HG02870 (cell line): ENCODE results near the gene WDFY4.
"Not testable (repeated sequence)": the region's sequence is repeated elsewhere in the genome, so short reads cannot be mapped to it uniquely, and the experiment has no call there.

Experiments
- ATAC-seq: cut with Tn5 transposase; IDR thresholded peaks from one replicate; pipeline ENCODE4 v1.9.1; 2021; ENCODE audit warnings: mild to moderate bottlenecking, moderate library complexity; ENCODE audit not compliant: unreplicated experiment

The WDFY4 gene

DNA sequence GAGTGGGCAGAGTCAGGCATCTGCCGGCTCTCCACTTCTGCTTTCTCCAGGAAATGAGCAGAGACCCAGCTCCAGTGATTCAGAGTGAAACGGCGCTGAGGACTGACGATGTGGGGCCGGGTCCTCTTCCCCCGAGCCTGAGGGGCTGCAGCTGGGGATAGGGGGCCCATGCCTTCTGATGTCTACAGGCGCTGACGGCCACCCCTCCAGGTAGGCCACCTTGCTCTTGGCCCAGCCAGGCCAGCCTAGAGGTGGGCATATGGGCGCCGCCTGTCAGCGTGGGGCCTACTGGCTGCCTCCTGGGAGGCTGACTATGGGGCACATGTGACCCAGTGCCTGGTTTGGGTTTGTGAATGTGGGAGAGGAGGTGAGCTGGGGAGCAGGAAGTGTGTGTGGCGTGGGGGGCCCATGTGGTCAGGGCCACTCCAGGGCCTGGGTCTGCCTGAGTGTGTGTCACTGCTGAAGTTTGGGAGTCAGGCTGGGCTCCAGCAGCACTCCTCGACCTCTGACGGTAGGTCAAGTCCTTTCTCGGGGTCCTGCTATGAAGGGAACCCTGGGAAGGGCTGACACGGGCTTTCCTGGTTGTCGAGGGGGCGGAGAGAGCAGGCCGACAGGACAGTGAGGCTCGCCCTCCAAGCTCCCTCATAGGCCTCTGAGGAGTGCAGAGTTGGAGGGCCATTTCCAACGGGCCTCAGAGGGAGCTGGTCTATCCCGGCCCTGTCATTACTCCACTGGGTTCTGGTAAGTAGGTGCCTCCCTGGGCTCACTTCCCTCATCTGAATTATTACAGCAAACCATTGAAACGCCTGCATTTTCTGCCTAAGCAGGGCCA lies at the start of gene WDFY4:
WDFY4 (plus strand) TSS at position 82 of the 832 bp plus-strand sequence. CDS start 24,860 bp downstream, outside the sequence.
- ATAC-seq = peak; percentile 71

DNA sequence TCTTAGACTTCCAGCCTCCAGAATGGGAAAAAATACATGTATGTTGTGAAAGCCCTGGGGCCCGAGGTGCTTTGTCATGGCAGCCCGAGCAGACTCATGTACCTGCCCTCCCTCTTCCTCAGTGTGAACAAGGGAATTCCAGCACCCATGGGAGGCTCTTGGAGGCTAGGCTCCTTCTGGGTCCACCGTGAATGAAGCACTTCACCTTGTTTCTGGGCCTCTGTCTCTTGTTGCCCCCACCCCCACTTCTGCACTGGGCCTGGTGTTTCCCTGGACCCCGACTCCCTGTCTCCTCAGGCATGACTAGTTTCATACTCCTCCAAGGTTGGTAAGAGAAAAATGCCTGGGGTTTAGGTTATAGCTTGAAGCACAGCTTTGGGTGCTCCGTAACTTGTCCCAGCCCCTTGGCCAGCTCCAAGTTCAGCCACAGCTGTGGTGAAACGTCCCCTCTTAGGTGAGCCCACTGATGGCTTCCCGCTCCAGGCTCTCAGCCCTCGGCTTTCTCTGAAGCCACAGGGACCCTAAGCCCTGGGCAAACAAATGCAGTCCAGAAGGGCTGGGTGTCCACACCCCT lies 49.6 kb upstream of the WDFY4 start:
- no peak for ATAC-seq

DNA sequence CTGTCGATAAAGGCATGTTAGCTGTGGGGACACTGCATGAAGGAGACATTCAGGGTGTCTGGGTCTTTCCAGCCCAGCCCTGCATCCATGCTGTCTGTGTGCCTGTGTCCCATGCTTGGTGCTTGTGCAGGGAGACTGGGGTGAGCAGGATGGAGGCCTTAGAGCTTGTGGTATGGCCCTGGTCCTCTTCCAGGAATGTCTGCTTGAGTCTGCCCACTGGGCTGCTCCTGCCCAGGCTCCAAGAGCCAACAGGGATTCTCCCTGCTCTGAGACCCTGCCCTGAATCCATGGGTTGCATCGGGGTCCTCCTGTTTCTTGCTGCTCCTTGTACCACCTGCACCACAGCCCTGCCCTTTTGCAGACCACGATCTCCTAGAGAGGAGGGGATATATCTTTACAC lies 48.4 kb upstream of the WDFY4 start:
- no peak for ATAC-seq

DNA sequence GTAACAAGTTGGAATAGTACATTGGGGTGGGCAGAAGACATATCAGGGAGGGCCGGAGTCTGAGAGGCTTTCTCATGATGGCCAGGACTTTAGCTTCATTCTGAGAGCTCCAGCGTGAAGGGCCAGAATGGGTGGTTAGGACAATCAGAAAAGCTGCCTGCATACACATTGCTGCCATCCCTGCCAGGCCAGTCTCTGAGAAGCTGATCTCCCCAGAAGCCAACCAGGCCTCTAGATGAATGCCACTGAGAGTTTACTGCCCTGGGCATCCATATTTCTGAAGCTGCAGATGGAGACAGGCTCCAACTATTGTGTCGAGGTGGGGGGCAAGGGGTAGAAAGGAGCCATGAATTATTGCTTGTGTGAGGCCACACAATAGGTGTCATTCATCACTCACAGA lies 47.8 kb upstream of the WDFY4 start:
- no peak for ATAC-seq

GRCh38 chr10:48638158-48638557 lies 46.5 kb upstream of the WDFY4 start:
- no peak for ATAC-seq

DNA sequence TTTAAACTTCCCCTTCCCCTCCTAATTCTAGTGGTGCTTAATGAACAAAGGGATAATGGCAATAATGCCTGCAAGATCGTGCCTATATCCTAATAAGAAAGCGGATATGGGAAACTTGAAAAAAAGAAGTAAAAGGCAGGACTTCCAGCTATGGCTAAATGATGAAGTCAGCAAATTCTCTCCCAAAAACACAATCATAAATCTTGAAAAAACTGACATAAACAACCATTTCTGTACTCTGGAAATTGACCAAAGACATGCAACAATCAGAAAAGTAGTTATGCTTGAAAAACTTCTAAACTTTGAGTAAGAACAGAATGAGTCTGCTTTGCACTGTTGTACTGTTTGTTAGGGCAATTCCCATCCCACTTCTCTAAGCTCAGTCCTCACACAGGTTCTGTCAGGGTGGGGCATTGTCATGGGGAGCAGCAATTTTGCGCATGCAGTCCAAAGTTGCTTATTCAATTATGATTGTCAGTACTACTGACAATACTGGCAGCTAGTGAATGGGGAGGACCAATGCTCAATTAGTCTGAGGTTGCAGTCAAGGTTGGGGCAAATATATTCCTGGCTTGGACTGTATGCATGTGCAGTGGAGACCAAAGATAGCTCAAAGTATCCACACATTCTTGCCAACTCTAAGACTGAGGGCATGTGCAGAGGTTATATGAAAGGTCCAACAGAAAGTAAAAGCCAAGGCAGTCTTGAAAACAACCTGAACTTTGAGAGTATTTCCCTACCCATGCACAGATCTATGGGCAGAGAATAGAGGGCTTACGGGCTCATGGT lies 45.7 kb upstream of the WDFY4 start:
- no peak for ATAC-seq

GRCh38 chr10:48639632-48640031 lies 45.0 kb upstream of the WDFY4 start:
- no peak for ATAC-seq

- no peak for ATAC-seq
These were observed 44.3 kb upstream of the WDFY4 start for GRCh38 chr10:48640326-48640725.

- not testable (repeated sequence) for ATAC-seq
These were observed 43.5 kb upstream of the WDFY4 start for GRCh38 chr10:48641099-48641690.

DNA sequence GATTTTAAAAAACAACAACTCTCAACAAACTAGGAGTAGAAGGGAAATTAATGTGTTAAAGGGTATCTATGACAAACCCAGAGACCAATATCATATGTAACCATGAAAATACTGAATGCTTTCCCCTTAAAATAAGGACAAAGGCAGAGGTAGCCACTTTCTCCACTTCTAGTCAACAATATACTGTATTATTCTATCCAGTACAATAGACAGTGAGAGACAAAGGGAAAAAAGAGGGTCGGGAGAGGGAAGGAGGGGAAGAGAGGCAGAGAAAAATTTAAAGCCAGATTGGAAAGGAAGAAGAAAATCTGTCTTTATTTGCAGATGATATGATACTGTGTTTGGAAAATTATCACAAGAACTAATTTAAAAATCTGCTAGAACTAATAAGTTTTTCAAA lies 39.1 kb upstream of the WDFY4 start:
- no peak for ATAC-seq

- not testable (repeated sequence) for ATAC-seq
These were observed 37.6 kb upstream of the WDFY4 start for GRCh38 chr10:48647073-48647472.

DNA sequence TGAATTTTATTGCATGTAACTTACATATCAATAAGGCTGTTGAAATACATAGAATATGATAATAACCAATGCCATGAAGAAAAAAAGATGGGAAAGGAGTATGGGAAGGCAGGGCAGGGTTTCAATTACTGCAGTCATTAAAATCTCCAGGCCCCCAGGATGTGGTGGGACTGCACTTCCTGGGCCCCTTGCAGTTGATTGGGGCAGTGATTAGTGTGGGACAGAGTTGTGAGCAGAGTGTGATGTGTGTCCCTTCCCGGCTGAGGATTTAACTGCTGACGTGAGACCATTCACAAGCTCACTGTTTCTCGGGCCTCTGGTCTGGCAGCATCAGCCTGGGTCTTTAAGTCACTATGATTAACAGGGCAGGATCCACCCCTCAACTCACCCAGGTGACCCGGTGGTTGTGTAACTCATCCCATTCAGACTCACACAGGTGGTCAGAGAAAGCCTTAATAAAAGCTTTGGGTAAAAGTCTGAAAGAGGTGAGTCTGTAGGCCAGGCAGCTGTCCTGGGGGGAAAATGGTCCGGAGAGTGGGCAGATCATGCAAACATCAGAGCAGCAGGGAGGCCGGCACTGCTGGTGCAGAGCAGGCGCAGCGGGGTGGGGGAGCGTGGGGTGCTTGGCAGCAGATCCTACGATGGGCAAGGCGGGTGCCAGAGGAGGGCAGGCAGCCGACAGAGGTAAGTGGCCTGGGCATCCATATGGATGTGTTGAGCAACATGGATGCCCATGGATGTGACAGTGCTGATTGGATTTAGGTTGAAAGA lies 36.3 kb upstream of the WDFY4 start:
- no peak for ATAC-seq

GRCh38 chr10:48649349-48649944 lies 35.2 kb upstream of the WDFY4 start:
- no peak for ATAC-seq

- no peak for ATAC-seq
These were observed 33.4 kb upstream of the WDFY4 start for GRCh38 chr10:48651293-48651692.

- ATAC-seq = no peak
These were observed 32.8 kb upstream of the WDFY4 start for GRCh38 chr10:48651839-48652238.

DNA sequence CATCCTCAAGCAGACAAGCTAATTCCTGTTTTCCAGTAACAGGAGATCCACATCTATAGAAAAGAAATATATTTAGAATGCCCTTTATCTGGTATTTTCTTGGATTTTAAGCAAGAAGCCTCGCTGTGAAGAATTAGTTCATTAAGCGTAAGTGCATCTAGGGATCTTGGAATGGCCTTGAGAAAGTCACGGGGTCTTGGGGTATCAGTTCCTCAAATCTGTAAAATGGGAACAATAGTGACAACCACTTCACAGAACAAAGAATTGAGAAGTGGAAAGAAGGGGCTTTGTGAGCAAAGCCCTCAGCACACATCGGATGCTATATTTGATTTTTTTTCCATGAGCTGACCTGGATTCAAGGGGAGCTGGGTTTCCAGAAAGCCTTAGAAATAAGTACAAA lies 32.3 kb upstream of the WDFY4 start:
- no peak for ATAC-seq

GRCh38 chr10:48653347-48653746 lies 31.3 kb upstream of the WDFY4 start:
- no peak for ATAC-seq

- ATAC-seq = no peak
These were observed 30.6 kb upstream of the WDFY4 start for GRCh38 chr10:48653944-48654698.

DNA sequence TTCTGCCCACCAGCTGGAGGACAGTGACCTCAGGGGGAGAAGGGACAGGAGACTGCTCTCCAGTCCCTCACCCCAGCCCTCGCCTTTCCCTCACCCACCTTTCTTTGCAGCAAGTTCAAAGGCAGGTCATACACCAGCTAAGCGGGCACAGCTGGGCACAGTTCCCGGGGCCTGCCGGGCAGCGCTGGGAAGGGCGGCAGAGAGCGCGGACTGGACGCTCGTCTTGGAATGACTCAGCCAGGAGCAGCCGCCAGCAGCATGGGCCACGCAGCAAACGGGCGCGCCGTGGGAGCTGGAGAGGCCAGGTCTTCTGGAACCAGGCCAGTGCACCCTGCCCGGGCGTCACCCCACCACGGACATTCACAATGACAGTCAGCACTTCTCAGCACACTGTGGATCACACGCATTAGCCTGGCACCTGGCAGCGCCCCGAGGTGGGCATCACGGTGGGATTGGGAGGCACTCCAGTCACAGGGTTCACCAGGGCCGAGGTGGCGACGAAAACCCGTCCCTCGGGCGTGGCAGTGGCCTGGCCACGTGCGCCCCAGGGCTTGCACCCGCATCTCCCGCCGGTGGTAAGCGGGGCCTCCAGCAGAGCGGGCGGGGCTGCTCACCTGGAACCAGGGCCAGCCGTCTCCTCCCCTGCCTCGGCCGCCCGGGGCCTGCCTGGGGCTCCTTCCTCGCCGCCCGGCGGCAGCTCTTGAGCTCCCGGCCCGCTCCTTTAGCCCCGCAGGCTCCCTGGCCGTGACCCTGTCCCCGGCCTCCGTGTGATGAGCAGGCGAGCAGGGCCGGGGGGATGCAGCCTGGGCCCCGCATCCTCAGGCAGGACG lies 29.0 kb upstream of the WDFY4 start:
- ATAC-seq = no peak
